Stimulated activated CD4-positive, alpha-beta T cell treated with anti-CD3 and anti-CD28 coated beads, TNF-alpha, amount 100 ng/mL, for 4 hours (primary cell): Measurements from ENCODE around the gene AHCY.
"Not testable (repeated sequence)": the region's sequence is repeated elsewhere in the genome, so short reads cannot be mapped to it uniquely, and the experiment has no call there.

ENCODE experiments used
- DNase-seq, 3 experiments: peaks; one replicate each; pipeline ENCODE4 v3.0.0-alpha.2; 2020; ENCODE audit warnings: low read depth in 3 of 3

AHCY gene

DNA sequence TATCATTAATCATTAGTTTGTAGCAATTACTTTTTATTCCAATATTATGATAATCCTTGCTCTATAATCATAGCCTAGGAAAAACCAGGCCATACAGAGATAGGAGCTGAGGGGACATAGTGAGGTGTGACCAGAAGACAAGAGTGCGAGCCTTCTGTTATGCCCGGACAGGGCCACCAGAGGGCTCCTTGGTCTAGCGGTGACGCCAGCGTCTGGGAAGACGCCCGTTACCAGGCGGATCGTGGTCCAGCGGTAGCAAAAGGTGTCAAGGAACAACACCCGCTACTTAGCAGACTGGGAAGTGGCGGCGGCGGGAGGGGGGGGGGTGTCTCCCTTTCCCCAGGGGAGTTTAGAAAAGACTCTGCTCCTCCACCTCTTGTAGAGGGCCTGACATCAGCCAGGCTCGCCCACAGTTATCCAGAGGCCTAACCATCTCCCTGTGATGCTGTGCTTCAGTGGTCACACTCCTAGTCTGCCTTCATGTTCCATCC, 4.8 kb downstream of the AHCY start:
- DNase-seq, result not testable (repeated sequence)

DNA sequence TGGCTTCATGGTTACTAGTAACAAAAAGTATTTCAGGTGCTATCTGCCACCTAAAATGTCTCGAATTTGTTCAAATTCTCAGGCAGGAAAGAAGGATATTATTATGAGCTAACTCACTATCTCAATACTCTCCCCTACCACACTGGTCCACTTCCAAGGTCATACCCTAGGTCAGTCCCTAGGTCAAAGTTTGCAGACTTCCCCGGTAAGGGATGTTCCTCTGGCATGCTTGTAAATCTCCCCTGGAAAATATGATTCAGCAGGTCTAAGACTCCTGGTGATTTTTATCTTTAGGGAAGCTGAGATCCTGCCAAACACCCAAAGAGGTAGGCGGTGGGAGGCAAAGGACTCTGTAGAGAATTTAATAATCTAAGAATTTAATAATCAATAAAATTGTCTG, 6.7 kb downstream of the AHCY start:
- no peak for DNase-seq

DNA sequence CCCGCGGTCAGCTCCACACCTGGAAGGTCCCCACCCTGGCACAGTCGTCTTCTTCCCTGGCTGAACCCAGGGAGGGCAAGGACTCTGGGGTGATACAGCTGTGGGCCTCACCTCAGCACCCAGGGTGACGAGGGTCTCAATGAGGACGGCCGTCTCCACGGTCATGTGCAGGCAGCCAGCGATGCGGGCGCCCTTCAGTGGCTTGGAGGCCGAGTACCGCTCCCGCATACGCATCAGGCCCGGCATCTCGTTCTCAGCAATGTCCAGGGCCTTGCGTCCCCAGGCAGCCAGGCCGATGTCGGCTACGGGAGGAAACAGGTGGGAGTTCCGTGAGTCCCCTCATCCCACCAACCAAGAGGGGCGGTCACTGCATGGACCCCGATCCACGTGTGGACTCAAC, 7.9 kb downstream of the AHCY start:
- no peak for DNase-seq

DNA sequence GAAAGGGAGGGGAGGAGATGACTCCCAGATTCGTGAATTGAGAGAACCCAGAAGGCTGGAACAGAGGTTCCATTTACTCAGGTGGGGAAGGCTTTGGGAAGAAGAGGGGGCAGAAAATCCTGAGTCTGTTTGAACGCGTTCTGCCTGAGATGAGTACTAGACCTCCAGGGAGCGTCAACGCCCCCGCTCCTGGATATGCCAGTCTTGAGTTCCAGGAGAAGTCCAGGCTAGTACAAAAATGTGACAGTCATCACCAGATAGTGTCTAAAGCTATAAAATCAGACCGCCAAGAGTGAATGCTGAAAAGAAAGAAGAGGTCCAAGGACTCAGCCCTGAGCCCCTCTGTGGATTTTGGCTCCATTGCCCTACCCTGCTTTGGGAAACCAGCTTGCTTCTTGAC, 8.6 kb downstream of the AHCY start:
- no peak for DNase-seq

DNA sequence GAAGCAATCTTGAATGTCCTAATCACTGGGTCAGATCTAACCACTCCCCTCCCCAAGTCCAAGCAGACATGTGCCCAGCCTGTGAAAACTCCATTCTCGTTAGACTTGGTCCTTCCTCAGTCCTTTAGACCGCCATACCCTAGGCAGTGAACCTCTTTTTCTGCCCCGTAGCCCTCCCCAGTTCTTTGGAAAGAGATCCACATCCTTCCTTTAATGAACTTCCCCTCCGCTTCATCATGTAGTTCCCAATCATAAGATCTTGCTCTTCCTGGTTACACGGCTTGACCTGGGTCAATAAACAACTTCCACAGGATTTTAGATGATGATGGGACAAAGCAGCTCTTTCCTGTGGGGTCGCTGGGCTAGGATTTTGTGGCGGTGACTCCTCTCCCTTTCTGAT, 9.6 kb downstream of the AHCY start:
- DNase-seq, result no peak

DNA sequence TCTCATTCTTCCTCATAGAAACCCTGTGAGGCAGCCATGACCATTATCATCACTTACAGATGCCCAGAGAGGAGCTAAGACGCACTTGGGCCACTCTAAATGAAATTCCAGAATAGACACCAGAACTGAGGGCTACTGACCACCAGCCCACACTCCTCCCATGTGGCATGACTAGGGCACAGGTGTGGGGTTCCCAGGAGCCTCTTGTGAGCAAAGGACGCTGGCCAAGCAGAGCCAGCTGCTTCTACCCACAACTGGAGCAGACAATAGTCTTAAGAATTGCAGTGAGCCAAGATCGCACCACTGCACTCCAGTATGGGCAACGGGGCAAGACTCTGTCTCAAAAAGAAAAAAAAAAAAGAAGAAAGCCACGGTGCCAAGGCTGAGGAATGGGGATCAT, 10.0 kb downstream of the AHCY start:
- DNase-seq, result no peak

DNA sequence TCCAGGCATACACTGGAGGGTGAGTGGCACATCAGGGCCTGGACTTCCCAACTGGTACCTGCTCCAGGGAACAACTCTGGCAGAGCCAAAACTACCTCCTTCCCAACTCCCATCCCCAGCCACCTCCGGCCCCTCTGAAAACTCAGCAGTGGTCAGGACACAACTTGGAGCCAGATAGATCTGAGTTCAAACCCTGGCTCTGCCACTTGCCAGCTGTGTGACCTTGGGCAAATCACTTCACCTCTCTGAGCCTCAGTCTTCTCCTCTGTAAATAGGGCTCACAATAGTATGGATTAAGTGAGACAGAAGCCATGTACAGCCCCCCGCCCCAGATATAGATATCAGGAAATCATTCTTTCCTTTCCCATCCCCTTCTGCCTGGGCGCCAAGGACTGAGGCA, 10.7 kb downstream of the AHCY start:
- no peak for DNase-seq

DNA sequence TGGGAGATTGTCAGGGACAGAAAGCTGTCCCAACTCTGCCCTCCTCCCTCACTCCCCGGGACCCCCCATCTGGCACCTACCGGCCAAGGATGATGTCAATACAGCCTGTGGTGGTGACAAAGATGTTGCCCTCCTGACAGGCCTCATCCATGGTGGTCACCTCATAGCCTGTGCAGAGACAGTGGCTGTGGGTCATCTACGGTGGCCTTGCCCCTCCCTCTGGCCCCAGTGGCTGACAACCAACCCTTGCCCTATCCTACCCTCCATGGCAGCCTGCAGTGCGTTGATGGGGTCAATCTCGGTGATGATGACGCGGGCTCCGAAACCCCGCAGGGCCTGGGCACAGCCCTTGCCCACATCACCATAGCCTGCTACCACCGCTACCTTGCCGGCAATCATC, 12.7 kb downstream of the AHCY start:
- DNase-seq, result no peak

DNA sequence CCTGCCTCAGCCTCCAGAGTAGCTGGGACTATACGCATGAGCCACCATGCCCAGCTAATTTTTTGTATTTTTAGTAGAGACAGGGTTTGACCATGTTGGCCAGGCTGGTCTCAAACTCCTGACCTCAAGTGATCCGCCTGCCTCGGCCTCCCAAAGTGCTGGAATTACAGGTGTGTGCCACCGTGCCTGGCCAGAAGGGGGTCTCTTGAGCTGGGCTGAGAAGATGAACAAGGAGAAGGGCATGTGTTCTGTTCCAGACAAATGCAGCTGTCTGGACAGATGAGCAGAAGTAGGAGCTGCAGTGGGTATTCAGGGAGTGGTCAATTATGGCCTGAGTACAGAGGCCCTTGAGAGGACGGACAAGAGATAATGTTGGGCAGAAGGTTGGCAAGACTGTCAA, 15.7 kb downstream of the AHCY start:
- not testable (repeated sequence) for DNase-seq

DNA sequence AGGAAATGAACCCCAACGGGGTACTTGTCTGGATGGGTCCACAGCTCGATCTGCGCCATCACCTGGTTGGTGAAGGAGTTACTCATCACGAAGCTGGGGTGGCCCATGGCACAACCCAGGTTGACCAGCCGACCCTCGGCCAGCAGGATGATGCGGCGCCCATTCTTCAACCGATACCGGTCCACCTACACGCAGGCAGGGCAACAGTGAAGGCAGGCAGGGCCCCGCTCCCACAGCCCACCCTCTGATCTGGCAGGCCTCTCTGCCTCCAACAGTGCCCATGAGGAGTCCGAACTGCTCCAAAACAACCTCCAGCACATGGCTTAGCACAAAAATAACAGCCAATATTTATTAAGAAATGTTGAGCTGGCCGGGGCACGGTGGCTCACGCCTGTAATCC, 17.7 kb downstream of the AHCY start:
- no peak for DNase-seq

DNA sequence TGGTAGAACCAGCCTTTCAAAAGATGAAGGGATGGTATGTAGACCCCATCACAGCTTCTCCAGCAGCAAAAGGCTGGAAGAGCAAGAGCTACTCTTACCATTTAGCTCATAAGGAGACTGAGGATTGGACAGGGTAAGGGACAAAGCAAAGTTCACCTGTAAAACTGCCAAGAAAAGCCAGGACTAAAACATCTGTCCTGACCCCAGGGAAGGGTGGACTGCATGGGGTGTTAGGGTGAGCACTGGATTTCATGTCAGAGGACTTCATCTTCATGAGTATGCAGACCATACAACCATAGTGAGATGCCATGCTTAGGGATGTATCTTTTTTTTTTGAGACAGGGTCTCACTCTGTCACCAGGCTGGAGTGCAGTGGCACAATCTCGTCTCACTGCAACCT, 19.3 kb downstream of the AHCY start:
- DNase-seq, result no peak

DNA sequence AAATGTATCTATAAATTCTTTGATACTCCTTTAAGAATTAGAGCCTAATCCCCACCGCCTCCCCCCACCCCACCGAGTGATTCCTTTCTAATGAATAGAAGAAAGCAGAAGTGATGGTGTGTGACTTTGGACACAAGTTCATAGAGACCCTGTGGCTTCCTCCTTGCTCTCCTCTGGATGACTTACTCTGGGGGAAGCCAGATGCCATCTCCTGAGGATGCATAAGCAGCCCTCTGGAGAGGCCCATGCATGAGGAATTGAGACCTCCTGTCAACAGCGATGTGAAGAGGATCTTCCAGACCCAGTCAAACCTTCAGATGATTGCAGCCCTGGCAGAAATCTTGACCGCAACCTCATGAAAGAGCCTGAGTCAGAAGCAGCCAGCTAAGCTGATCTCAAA, 21.1 kb downstream of the AHCY start:
- no peak for DNase-seq

DNA sequence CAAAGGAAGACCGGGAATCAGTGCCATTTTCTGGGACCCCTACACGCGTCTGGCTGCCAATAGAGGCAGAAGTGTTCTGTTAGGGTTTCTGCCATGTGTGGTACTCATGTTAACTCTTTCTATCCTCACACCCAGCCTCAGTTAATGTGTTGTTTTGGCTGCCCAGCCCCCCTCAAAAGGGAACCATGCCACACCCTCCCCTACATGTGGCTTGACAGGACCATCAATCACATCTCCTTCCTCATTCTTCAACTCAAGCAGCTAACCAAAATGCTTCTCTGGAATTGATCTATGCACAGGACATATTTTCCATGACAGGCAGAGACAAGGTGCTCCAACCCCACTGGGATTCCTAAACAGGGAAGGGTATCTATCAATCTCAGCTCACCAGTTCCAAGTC, 22.0 kb downstream of the AHCY start:
- no peak for DNase-seq

DNA sequence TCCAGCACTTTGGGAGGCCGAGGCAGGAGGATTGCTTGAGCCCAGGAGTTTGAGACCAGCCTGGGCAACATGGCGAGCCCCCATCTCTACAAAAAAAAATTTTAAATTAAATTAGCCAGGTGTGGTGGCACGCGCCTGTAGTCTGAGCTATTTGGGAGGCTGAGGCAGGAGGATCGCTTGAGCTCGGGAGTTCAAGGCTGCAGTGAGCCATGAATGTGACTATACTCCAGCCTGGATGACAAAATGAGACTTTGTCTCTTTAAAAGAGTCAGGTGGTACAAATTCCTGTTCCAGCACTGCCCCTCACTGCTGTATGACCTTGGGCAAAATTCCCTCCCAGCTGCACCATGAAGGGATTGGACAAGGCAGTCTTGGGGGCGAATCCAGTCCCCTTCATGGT, 28.5 kb downstream of the AHCY start:
- no peak for DNase-seq

DNA sequence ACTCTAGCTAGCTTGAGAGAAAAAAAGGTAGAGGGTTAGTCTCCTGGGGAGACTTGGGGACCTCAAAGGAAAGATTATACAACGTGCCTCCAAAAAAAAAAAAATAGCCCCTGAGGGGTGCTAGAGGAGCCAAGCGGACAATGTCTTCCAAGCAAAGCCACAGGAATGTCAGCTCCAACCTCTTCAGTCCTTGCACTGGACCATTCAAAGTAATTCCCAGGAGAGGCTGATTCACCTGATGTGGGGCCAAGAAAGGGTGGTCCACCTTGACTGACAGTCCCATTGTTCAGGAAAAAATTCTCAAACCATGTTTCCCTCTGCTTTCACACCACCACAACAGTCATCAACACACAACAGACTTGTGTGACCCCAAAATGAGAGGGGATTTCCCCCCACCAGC, 31.2 kb downstream of the AHCY start:
- DNase-seq, result no peak

DNA sequence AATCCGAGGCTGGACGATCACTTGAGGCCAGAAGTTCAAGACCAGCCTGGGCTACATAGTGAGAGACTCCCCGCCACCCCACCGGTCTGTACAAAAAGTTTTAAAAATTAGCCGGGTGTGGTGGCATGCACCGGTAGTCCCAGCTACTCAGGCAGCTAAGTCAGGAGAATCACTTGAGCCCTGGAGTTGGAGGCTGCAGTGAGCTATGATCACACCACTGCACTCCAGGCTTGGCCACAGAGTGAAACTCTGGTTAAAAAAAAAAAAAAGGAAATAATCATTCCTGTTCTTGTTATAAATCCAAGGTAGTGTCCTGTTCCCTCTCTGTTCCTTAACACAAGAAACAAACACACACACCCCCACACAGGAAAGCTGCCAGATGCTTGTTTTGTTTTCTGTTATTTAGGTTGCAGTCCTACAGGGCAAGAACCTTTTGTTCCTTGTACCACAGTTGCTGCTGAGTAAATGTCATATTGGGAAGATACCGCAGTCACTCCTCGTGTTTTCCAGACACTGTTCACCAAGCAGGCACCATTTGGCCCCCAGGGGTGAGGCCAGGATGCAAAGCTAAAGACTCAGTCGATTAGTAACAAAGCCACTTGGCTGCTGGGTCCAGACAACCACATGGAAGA, 33.0 kb downstream of the AHCY start:
- no peak for DNase-seq

DNA sequence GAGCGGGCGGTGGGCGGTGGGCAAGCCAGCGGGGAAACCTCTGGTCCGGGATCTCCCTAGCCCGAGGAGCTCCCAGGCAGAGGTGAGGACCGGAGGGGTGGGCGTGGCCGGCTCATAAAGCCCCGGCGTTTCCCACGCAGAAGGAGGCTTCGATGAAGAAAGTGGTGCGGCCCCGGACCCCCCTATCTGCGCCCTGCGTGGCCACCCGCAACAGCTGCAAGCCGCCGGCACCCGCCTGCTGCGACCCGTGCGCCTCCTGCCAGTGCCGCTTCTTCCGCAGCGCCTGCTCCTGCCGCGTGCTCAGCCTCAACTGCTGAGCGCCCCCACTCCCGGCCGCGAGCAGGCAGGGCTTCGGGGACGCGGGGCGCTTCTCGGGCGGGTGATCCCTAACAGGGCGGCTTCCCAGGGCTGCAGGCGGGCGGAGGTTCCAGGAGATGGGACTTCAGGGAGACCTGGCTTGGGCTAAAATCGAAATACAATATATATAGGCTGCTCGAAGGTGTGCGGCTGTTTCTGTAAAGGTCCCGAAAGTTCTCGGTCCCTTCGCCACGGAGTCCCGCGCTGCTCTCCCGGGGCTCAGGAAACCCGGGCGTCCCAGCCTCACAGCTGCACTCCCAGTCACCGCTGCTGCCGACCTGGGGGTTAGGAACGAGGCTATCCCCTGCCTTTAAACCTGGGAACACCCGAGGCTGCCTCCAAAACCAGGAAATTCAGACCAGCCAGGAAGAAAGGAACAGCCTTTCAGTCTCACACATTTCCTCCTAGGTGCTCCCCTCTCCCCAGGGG, 34.1 kb downstream of the AHCY start:
- DNase-seq, result peak in 1 of 3 experiments; percentile 4

DNA sequence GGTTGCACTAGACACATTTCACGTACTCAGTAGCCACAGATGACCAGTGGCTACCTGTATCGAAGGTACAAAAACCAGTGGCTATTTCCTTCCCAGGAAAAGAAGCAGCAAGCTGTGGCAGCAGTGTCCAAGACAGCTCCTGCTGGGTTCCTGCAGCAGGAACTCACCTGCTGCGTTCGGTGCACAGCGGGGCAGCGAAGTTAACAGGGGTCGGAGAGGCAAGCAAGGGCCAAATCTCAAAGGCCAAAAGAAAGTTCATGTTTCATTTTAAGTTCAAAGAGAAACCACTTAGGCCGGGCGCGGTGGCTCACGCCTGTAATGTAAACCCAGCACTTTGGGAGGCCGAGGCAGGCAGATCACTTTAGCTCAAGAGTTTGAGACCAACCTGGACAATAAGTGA, 35.0 kb downstream of the AHCY start:
- DNase-seq, result no peak

DNA sequence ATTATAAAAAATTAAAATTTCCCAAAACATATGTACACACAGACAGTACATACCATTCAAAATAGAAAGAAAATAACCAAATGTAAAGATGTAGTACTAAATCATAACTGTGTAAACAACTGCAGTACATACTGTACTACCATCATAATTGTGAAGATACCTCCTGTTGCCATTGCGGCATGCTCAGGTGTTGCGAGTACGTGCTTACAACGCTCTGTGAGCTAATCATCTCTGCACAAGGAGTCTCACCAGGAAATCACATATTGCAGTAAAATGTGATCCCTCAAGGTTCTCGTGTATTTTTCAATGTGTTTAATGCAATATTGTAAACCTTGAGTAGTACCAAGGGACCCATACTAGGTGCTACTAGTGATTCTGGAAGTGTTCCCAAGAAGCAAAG, 39.0 kb downstream of the AHCY start:
- DNase-seq, result no peak

DNA sequence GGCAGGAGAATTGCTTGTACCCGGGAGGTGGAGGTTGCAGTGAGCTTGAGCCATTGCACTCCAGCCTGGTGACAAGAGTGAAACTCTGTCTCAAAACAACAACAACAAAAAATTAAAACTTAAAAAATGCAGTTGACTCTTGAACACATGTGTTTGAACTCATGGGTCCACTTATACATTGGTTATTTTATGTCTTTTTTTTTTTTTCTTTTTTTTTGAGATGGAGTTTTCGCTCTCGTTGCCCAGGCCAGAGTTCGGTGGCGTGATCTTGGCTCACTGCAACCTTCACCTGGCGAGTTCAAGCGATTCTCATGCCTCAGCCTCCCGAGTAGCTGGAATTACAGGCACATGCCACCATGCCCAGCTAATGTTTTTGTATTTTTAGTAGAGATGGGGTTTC, 39.7 kb downstream of the AHCY start:
- not testable (repeated sequence) for DNase-seq

DNA sequence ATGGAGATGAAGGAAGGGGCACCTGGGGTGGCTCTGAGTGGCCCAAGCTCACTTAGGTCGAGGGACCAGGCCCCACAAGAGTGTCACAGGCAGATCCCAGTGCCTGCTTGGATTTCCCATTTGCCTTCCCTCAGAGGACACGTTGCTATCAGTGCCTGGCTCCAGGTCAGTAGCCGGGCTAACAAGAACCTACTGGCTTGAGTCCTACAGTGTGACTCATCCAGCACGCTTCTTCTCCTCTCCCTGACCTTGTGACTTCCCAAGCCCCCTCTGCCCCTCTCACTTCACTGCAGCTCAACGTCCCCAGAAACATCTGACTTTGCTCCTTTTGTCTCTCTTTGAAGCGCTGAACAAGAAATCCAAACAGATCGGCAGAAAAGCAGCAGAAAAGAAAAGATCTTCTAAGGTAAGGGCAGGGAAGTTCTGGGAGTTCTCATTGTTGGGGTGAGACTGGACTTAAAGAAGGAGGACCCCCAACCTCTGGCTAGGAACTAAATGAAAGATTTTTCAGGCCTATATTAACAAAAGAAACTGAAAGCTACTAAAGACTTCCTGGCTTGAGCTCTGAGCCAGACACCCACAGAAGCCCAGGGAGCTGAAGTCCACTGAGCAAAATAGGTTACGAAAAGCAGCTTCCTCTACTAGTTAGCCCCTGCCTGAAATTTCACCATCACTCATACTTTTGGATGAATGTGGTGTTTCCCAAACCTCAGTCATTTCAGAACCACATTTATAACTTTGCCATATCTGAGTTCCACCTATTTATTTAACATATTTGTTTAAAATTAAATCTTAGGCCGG, 40.5 kb downstream of the AHCY start:
- no peak for DNase-seq

DNA sequence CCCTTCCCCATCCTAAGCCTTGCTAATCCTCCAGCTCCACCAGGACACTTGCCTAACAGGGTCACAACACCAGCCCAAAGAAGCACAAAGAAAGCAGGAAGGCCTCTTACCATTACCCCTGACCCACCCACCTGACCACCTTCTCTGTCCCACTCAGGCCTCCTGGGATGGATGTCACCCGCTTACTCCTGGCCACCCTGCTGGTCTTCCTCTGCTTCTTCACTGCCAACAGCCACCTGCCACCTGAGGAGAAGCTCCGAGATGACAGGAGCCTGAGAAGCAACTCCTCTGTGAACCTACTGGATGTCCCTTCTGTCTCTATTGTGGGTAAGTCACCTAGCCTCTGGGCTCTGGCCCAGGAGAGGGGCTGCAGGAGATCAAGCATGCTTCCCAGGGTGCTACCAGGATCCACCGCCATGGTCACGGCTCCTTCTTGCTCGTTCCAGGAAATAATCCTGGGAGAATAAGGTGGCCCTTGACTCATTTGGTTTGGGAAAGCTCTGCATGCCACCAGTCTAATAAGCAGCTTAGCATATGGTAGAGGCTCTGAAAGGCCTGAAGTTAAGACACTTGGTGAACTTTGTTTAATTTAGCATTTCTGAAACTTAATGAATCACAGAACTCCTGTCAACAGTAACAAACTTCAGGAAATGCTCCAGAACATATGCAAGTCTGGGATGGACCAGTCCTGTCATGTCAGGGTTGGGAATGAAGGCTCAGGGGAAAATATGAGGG, 42.8 kb downstream of the AHCY start:
- no peak for DNase-seq
